NCI-H2107 treated with DMSO at 0.1 percent for 48 hours (cell line): ENCODE data around the gene RAB3IL1.

Experiments
- DNase-seq: peaks from one replicate; lab custom pipeline; 2025; ENCODE audit not compliant: unreplicated experiment; lab: John Stamatoyannopoulos, UW

Gene RAB3IL1

GRCh38 chr11:61917334-61918109 lies at the start of gene RAB3IL1:
RAB3IL1 (minus strand) TSS chr11:61917566; CDS start chr11:61917367, 199 bp downstream.
- no peak for DNase-seq

- no peak for DNase-seq
Observed at GRCh38 chr11:61966734-61967115, 49.4 kb upstream of the RAB3IL1 start.

GRCh38 chr11:61964666-61965271 lies 47.4 kb upstream of the RAB3IL1 start:
- peak; percentile 24 for DNase-seq

- no peak for DNase-seq
Observed at GRCh38 chr11:61964058-61964665, 46.8 kb upstream of the RAB3IL1 start.

- DNase-seq: no peak
Observed at GRCh38 chr11:61963282-61964057, 46.1 kb upstream of the RAB3IL1 start.

- DNase-seq: no peak
Observed at GRCh38 chr11:61963016-61963281, 45.6 kb upstream of the RAB3IL1 start.

- no peak for DNase-seq
Observed at GRCh38 chr11:61962213-61963015, 45.0 kb upstream of the RAB3IL1 start.

- no peak for DNase-seq
Observed at GRCh38 chr11:61961570-61962212, 44.3 kb upstream of the RAB3IL1 start.

GRCh38 chr11:61960532-61960931 lies 43.2 kb upstream of the RAB3IL1 start:
- no peak for DNase-seq

- DNase-seq: no peak
Observed at GRCh38 chr11:61959678-61960077, 42.3 kb upstream of the RAB3IL1 start.

- DNase-seq: no peak
Observed at GRCh38 chr11:61959114-61959513, 41.7 kb upstream of the RAB3IL1 start.

GRCh38 chr11:61958590-61958989 lies 41.2 kb upstream of the RAB3IL1 start:
- no peak for DNase-seq

- DNase-seq: no peak
Observed at GRCh38 chr11:61957021-61957770, 39.8 kb upstream of the RAB3IL1 start.

GRCh38 chr11:61956191-61957020 lies 39.0 kb upstream of the RAB3IL1 start:
- no peak for DNase-seq

- DNase-seq: no peak
Observed at GRCh38 chr11:61955422-61956135, 38.2 kb upstream of the RAB3IL1 start.

GRCh38 chr11:61954851-61955421 lies 37.6 kb upstream of the RAB3IL1 start:
- DNase-seq: no peak

- no peak for DNase-seq
Observed at GRCh38 chr11:61954106-61954850, 36.9 kb upstream of the RAB3IL1 start.
